GM13977 (cell line): ENCODE measurements around the gene ERG.

Experiments
- DNase-seq: peaks from one replicate; pipeline ENCODE4 v3.0.0; 2012; ENCODE audit warnings: low spot score
- CTCF ChIP-seq: IDR thresholded peaks from 2 replicates; pipeline ENCODE4 v1.5.1; 2012; ENCODE audit warnings: mild to moderate bottlenecking, control low read depth; ENCODE audit not compliant: insufficient read depth; ENCODE audit errors: extremely low read depth, missing control alignments
- in situ Hi-C: fragments of 300-500 bp; cut with MboI; formaldehyde crosslinking; loops from one replicate; pipeline ENCODE4 v1.12.0; 2022; ENCODE audit warnings: low sequenced_read_pairs, low pct_unique_long_range_greater_than_20kb, mixed read lengths, inconsistent platforms; ENCODE audit not compliant: unreplicated experiment

Gene ERG

GRCh38 chr21:38330666-38331065, 167.6 kb downstream of the ERG start:
- in situ Hi-C loops: no loop called here
- no peak for TF ChIP-seq CTCF
- no peak for DNase-seq
